ENCODE data around the gene NSUN6. TPM values are rescaled to one million over a fixed set of nuclear protein-coding genes. Genes with fewer than 3 reads are reported as not detected.

NSUN6 gene
- total RNA-seq, 1 experiment from 2014 or later = 6.0 TPM

- POLR2A ChIA-PET (ENCODE audit: unreplicated experiment) = no interaction called here
- H3K9me3 ChIP-seq (ENCODE audit: low read length) = no peaks in the 10 kb centered on the region
- no peaks in the 10 kb centered on the region for H3K9me2 ChIP-seq (replicated peaks; ENCODE audit: low read length)
- TF ChIP-seq EZH2phosphoT487 (IDR thresholded peaks at IDR 0.05; ENCODE audit: borderline replicate concordance, low read length) (no peak), CTCF (conservative IDR thresholded peaks at IDR 0.05; ENCODE audit: low read depth, low read length) (peak; percentile 74)
- no TSS peak for BruUV-seq (replicated peaks)
- DNase-seq (peak; percentile 54), ATAC-seq (peak; percentile 78)
- no peaks in the 10 kb centered on the region for H3K79me2 ChIP-seq (ENCODE audit: low read length)
- intact Hi-C loops (cut with micrococcal nuclease) = loop anchor here (1.0 kb wide), 1 partner anchor 105 kb away; no protein-coding TSS in a partner anchor
- no peaks in the 10 kb centered on the region for H3K27me3 ChIP-seq (ENCODE audit: low read length)
- no peak overlapping the region for H3K9ac ChIP-seq (ENCODE audit: low read length)
- H3K4me3 ChIP-seq (ENCODE audit: low read length) = no peak overlapping the region
- H3K4me1 ChIP-seq (ENCODE audit: insufficient read depth, low read length) = no peaks in the 10 kb centered on the region
- no peaks in the 10 kb centered on the region for H3F3A ChIP-seq (ENCODE audit: low read length, unreplicated experiment)
- no peak overlapping the region for H3K27ac ChIP-seq (ENCODE audit: low read length)
- no peak overlapping the region for H2AFZ ChIP-seq (ENCODE audit: low read length)
- no peaks in the 10 kb centered on the region for H3K36me3 ChIP-seq (ENCODE audit: low read depth, low read length)
- no peaks in the 10 kb centered on the region for H4K20me1 ChIP-seq (ENCODE audit: low read length)
- H3K4me2 ChIP-seq (ENCODE audit: low read length) = no peak overlapping the region
- CTCF ChIA-PET = no interaction called here
Observed at GRCh38 chr10:18689498-18689897, 38.1 kb upstream of the NSUN6 start.

GRCh38 chr10:18687706-18688105, 36.3 kb upstream of the NSUN6 start:
- H3F3A ChIP-seq (ENCODE audit: low read length, unreplicated experiment) = no peaks in the 10 kb centered on the region
- H3K27ac ChIP-seq (ENCODE audit: low read length) = no peak overlapping the region
- DNase-seq (no peak), ATAC-seq (no peak)
- CTCF ChIA-PET = no interaction called here
- intact Hi-C loops (cut with micrococcal nuclease) = no loop called here
- H4K20me1 ChIP-seq (ENCODE audit: low read length) = no peaks in the 10 kb centered on the region
- no peaks in the 10 kb centered on the region for H3K36me3 ChIP-seq (ENCODE audit: low read depth, low read length)
- POLR2A ChIA-PET (ENCODE audit: unreplicated experiment) = no interaction called here
- no peak for TF ChIP-seq CTCF (conservative IDR thresholded peaks at IDR 0.05; ENCODE audit: low read depth, low read length)
- no peak for TF ChIP-seq EZH2 (IDR thresholded peaks at IDR 0.05; ENCODE audit: low read length, unreplicated experiment)
- no peak for TF ChIP-seq EZH2phosphoT487 (IDR thresholded peaks at IDR 0.05; ENCODE audit: borderline replicate concordance, low read length)
- peaks cover 15% of the 10 kb centered on the region for H3K4me1 ChIP-seq (ENCODE audit: insufficient read depth, low read length)
- H3K4me2 ChIP-seq (ENCODE audit: low read length) = no peak overlapping the region
- H3K79me2 ChIP-seq (ENCODE audit: low read length) = no peaks in the 10 kb centered on the region
- H2AFZ ChIP-seq (ENCODE audit: low read length) = no peak overlapping the region
- H3K4me3 ChIP-seq (ENCODE audit: low read length) = no peak overlapping the region
- no peak overlapping the region for H3K9ac ChIP-seq (ENCODE audit: low read length)
- BruUV-seq (replicated peaks) = no TSS peak
- H3K9me2 ChIP-seq (replicated peaks; ENCODE audit: low read length) = no peaks in the 10 kb centered on the region
- no peaks in the 10 kb centered on the region for H3K9me3 ChIP-seq (ENCODE audit: low read length)
- H3K27me3 ChIP-seq (ENCODE audit: low read length) = no peaks in the 10 kb centered on the region

- TF ChIP-seq EZH2 (IDR thresholded peaks at IDR 0.05; ENCODE audit: low read length, unreplicated experiment) = no peak
- TF ChIP-seq CTCF (conservative IDR thresholded peaks at IDR 0.05; ENCODE audit: low read depth, low read length) = no peak
- no peak for TF ChIP-seq EZH2phosphoT487 (IDR thresholded peaks at IDR 0.05; ENCODE audit: borderline replicate concordance, low read length)
- Histone ChIP-seq H3F3A (ENCODE audit: low read length, unreplicated experiment) (no peaks in the 10 kb centered on the region), H3K4me2 (ENCODE audit: low read length) (no peak overlapping the region), H3K9me3 (ENCODE audit: low read length) (no peaks in the 10 kb centered on the region), H4K20me1 (ENCODE audit: low read length) (no peaks in the 10 kb centered on the region), H3K9me2 (replicated peaks; ENCODE audit: low read length) (no peaks in the 10 kb centered on the region), H3K27me3 (ENCODE audit: low read length) (no peaks in the 10 kb centered on the region), H3K79me2 (ENCODE audit: low read length) (no peaks in the 10 kb centered on the region), H3K4me1 (ENCODE audit: insufficient read depth, low read length) (peaks cover 20% of the 10 kb centered on the region), H3K27ac (ENCODE audit: low read length) (no peak overlapping the region), H3K9ac (ENCODE audit: low read length) (no peak overlapping the region), H2AFZ (ENCODE audit: low read length) (no peak overlapping the region), H3K36me3 (ENCODE audit: low read depth, low read length) (no peaks in the 10 kb centered on the region), H3K4me3 (ENCODE audit: low read length) (no peak overlapping the region)
- intact Hi-C loops (cut with micrococcal nuclease) = no loop called here
- ChIA-PET CTCF (no interaction called here), POLR2A (ENCODE audit: unreplicated experiment) (no interaction called here)
- ATAC-seq (no peak), DNase-seq (no peak)
- BruUV-seq (replicated peaks) = no TSS peak
Observed at GRCh38 chr10:18687195-18687594, 35.8 kb upstream of the NSUN6 start.
